ENCODE data around the gene IFI6.
"Not testable (repeated sequence)": the region's sequence is repeated elsewhere in the genome, so short reads cannot be mapped to it uniquely, and the experiment has no call there.

Gene IFI6

DNA sequence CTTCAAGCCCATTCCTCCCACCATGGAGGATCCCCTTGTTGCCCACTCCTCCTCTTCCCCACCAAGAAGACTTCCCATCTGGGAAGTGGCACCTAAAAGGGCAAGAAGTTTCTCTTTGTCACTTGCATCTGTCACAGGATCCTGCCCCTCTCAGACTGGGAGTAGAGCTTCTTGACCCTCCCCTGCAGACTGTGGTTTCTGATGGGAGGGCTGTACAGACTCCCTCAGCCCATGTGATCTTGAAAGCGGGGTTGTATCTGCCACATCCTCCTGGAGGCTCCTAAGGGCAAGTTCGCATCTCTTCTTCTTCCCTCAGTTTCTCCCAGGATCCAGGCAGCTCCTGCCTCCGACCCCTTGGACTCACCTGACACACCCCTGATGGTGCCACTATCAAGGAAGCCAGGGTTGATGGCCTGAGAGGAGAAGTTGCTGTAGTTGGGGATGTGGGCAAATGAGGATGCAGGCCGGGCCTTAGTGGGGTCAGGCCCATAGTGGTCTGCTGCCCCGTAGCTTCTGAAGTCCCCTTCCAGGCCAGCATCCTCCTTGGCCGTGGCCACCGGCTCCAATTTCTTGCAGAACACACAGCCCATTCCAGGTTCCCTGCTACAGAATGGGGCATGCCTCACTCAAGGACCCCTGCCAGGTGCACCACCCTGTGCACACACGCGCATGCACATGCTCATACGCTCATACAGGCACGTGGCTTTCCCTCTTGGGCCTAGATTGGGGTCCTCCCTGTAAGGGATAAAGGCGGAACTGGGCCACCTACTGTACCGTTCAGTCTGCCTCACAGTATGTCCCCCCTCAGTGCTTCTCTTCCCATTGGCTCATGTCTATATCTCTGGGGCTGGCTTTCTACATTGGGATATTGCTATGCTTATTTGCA is 48.4 kb downstream of the IFI6 start:
- H3K9ac ChIP-seq (ENCODE audit: low read length): no peak overlapping the region
- H3K4me3 ChIP-seq (ENCODE audit: low read depth, low read length, poor library complexity, severe bottlenecking): no peak overlapping the region
- no peak overlapping the region for H3K4me2 ChIP-seq (ENCODE audit: low read length)
- TF ChIP-seq, protein P1, sequence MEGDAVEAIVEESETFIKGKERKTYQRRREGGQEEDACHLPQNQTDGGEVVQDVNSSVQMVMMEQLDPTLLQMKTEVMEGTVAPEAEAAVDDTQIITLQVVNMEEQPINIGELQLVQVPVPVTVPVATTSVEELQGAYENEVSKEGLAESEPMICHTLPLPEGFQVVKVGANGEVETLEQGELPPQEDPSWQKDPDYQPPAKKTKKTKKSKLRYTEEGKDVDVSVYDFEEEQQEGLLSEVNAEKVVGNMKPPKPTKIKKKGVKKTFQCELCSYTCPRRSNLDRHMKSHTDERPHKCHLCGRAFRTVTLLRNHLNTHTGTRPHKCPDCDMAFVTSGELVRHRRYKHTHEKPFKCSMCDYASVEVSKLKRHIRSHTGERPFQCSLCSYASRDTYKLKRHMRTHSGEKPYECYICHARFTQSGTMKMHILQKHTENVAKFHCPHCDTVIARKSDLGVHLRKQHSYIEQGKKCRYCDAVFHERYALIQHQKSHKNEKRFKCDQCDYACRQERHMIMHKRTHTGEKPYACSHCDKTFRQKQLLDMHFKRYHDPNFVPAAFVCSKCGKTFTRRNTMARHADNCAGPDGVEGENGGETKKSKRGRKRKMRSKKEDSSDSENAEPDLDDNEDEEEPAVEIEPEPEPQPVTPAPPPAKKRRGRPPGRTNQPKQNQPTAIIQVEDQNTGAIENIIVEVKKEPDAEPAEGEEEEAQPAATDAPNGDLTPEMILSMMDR (IDR thresholded peaks at IDR 0.05; ENCODE audit: low read length): no peak
- TF ChIP-seq EZH2 (IDR thresholded peaks at IDR 0.05; ENCODE audit: borderline replicate concordance, low read length): no peak
- no peaks in the 10 kb centered on the region for H3K9me3 ChIP-seq (ENCODE audit: low read length)
- no peaks in the 10 kb centered on the region for H3K79me2 ChIP-seq (ENCODE audit: insufficient read depth, low read length)
- no peaks in the 10 kb centered on the region for H3K27me3 ChIP-seq (ENCODE audit: insufficient read depth, low read length)
- H3K9me2 ChIP-seq (ENCODE audit: low read depth, low read length): no peaks in the 10 kb centered on the region
- no peak overlapping the region for H3K27ac ChIP-seq (ENCODE audit: low read depth, low read length, poor library complexity, severe bottlenecking)
- no peaks in the 10 kb centered on the region for H4K20me1 ChIP-seq (ENCODE audit: insufficient read depth, low read length)
- peaks cover 42% of the 10 kb centered on the region for H3K4me1 ChIP-seq (ENCODE audit: insufficient read depth, low read length, severe bottlenecking)
- H2AFZ ChIP-seq (ENCODE audit: low read length): no peak overlapping the region
- H3F3A ChIP-seq (ENCODE audit: insufficient read depth, low read length): no peaks in the 10 kb centered on the region
- H3K36me3 ChIP-seq (ENCODE audit: insufficient read depth, low read length): no peaks in the 10 kb centered on the region

DNA sequence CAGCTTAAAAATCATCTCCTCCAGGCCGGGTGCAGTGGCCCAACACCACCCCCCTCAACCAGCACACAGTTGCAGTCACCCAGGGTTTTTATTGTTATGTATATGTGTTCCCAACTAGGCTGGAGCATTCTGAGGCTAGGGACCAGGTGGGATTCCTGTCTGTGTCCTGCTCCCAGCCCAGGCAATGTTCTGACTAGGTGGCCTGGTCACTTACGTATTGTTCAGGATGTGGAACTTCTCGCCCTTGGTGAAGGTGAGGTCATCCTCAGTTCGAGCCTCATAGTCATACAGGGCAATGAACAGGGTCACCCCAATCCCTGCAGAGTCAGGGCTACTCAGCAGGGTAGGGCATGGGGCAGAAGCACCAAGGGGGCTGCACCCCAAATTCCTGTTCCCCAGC is 49.2 kb downstream of the IFI6 start:
- peaks cover 45% of the 10 kb centered on the region for H3K4me1 ChIP-seq (ENCODE audit: insufficient read depth, low read length, severe bottlenecking)
- H3F3A ChIP-seq (ENCODE audit: insufficient read depth, low read length): no peaks in the 10 kb centered on the region
- H3K9me3 ChIP-seq (ENCODE audit: low read length): no peaks in the 10 kb centered on the region
- H4K20me1 ChIP-seq (ENCODE audit: insufficient read depth, low read length): no peaks in the 10 kb centered on the region
- no peak overlapping the region for H3K27ac ChIP-seq (ENCODE audit: low read depth, low read length, poor library complexity, severe bottlenecking)
- H3K79me2 ChIP-seq (ENCODE audit: insufficient read depth, low read length): no peaks in the 10 kb centered on the region
- no peak overlapping the region for H3K4me2 ChIP-seq (ENCODE audit: low read length)
- H3K36me3 ChIP-seq (ENCODE audit: insufficient read depth, low read length): no peaks in the 10 kb centered on the region
- no peak overlapping the region for H3K4me3 ChIP-seq (ENCODE audit: low read depth, low read length, poor library complexity, severe bottlenecking)
- H3K27me3 ChIP-seq (ENCODE audit: insufficient read depth, low read length): no peaks in the 10 kb centered on the region
- no peak overlapping the region for H2AFZ ChIP-seq (ENCODE audit: low read length)
- no peak overlapping the region for H3K9ac ChIP-seq (ENCODE audit: low read length)
- no peaks in the 10 kb centered on the region for H3K9me2 ChIP-seq (ENCODE audit: low read depth, low read length)
- TF ChIP-seq, protein P1 (IDR thresholded peaks at IDR 0.05; ENCODE audit: low read length): no peak
- TF ChIP-seq EZH2 (IDR thresholded peaks at IDR 0.05; ENCODE audit: borderline replicate concordance, low read length): no peak

DNA sequence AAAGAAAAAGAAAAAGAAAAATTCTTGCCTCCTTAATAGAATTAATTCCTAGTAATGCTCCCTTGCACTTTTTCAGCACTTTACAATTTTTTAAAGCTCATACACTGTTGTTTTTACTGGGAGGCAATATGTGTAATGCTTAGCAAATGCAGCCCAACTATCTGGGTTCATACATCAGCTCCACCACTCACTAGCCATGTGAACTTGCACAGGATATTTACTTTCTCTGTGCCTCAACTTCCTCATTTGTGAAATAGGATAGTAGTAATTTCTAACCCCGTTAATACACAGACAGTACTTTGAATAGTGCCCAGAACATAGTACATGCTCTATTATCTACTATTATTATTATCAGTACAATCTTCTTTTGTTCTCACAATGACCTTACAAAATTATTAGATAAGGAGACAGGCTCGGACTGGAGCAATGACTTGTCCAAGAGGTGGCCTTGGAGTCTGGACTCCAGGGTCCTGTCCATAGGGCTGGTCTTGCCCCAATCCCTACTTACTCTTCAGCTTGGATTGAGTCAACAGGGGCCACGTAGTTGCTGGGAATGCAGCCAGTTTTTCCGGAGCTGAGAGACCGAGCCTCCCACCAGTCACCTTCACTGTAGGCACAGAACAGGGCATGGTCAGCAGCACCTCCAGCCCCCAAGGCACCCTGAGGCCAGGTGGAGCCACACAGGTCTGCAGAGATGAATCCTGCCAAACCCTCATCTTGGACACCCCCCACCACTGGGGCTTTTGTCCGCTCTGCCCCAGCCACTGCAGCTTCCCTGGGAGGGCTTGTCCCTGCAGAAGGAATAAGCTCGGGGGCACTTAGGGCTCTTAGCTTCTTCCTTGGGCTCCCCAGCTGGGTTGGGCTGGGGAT is 50.7 kb downstream of the IFI6 start:
- no peak overlapping the region for H3K4me2 ChIP-seq (ENCODE audit: low read length)

DNA sequence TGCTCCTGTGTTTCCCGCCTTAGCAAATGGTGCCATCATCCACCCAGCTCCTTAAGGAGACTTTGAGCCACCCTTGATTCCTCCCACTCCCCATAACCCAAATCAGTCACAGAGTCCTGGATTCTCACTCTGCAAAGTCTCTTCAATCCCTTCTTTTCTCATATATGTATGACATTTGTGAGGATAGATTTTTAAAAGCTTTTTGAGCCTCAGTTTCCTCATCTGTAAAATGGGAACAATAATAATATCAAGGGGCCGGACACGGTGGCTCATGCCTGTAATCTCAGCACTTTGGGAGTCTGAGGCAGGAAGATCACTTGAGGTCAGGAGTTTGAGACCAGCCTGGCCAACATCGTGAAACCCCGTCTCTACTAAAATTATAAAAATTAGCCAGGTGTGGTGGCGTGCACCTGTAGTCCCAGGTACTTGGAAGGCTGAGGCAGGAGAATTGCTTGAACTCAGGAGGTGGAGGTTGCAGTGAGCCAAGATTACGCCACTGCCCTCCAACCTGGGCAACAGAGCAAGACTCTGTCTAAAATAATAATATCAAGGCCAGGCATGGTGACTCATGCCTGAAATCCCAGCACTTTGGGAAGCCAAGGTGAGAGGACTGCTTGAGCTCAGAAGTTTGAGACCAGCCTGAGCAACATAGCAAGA is 52.1 kb downstream of the IFI6 start:
- H3K4me1 ChIP-seq (ENCODE audit: insufficient read depth, low read length, severe bottlenecking): peaks cover 25% of the 10 kb centered on the region
- H3F3A ChIP-seq (ENCODE audit: insufficient read depth, low read length); H3K4me3 ChIP-seq (ENCODE audit: low read depth, low read length, poor library complexity, severe bottlenecking); H4K20me1 ChIP-seq (ENCODE audit: insufficient read depth, low read length); H3K9me2 ChIP-seq (ENCODE audit: low read depth, low read length); H3K79me2 ChIP-seq (ENCODE audit: insufficient read depth, low read length); H3K9me3 ChIP-seq (ENCODE audit: low read length); H3K27me3 ChIP-seq (ENCODE audit: insufficient read depth, low read length); H3K9ac ChIP-seq (ENCODE audit: low read length); H3K27ac ChIP-seq (ENCODE audit: low read depth, low read length, poor library complexity, severe bottlenecking); H2AFZ ChIP-seq (ENCODE audit: low read length); H3K36me3 ChIP-seq (ENCODE audit: insufficient read depth, low read length); H3K4me2 ChIP-seq (ENCODE audit: low read length): not testable (repeated sequence)

More for the DNA sequence above, 50.7 kb downstream of the IFI6 start:
- Histone ChIP-seq H3K79me2 (ENCODE audit: insufficient read depth, low read length) (no peaks in the 10 kb centered on the region), H3K9ac (ENCODE audit: low read length) (no peak overlapping the region), H3K36me3 (ENCODE audit: insufficient read depth, low read length) (no peaks in the 10 kb centered on the region), H3K27me3 (ENCODE audit: insufficient read depth, low read length) (no peaks in the 10 kb centered on the region), H3K9me2 (ENCODE audit: low read depth, low read length) (no peaks in the 10 kb centered on the region), H3K4me3 (ENCODE audit: low read depth, low read length, poor library complexity, severe bottlenecking) (no peak overlapping the region), H3K27ac (ENCODE audit: low read depth, low read length, poor library complexity, severe bottlenecking) (no peak overlapping the region), H3F3A (ENCODE audit: insufficient read depth, low read length) (no peaks in the 10 kb centered on the region), H3K9me3 (ENCODE audit: low read length) (no peaks in the 10 kb centered on the region), H2AFZ (ENCODE audit: low read length) (no peak overlapping the region), H3K4me1 (ENCODE audit: insufficient read depth, low read length, severe bottlenecking) (peaks cover 39% of the 10 kb centered on the region), H4K20me1 (ENCODE audit: insufficient read depth, low read length) (no peaks in the 10 kb centered on the region)
- TF ChIP-seq, protein P1 (IDR thresholded peaks at IDR 0.05; ENCODE audit: low read length): no peak
- TF ChIP-seq EZH2 (IDR thresholded peaks at IDR 0.05; ENCODE audit: borderline replicate concordance, low read length): no peak
